Epithelial cell of prostate (primary cell): Measurements from ENCODE around the gene RPEL1.
"Not testable (repeated sequence)": the region's sequence is repeated elsewhere in the genome, so short reads cannot be mapped to it uniquely, and the experiment has no call there.

Experiments
- DNase-seq: peaks from one replicate; pipeline ENCODE4 v3.0.0-alpha.2; 2011; ENCODE audit warnings: low read depth, low spot score
- H3K27ac ChIP-seq: fragments of 450-650 bp; 2 replicates; pipeline ENCODE4 v1.5.1; 2017; ENCODE audit warnings: mild to moderate bottlenecking

Gene RPEL1

GRCh38 chr10:103232131-103232673, 13.5 kb upstream of the RPEL1 start:
- peak overlapping the region; percentile 95 for H3K27ac ChIP-seq
- DNase-seq: no peak

- no peak for DNase-seq
- peak overlapping the region; percentile 95 for H3K27ac ChIP-seq
These were observed 12.8 kb upstream of the RPEL1 start for GRCh38 chr10:103232772-103233488.

DNA sequence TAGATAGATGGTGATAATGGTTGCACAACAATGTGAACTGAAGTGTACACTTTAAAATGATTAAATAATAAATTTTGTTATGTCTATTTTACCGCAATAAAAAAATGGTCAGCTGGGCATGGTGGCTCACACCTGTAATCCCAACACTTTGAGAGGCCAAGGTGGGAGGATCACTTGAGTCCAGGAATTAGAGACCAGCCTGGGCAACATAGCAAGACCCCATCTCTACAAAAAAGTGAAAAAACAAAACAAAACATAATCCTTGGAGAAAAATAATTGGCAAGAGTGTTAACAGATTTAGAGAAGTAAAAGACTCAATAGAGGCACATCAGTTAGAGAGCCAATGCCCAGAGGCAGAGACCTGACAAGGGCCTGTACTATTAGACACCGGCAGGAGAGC, 9.9 kb upstream of the RPEL1 start:
- no peak overlapping the region for H3K27ac ChIP-seq
- no peak for DNase-seq

DNA sequence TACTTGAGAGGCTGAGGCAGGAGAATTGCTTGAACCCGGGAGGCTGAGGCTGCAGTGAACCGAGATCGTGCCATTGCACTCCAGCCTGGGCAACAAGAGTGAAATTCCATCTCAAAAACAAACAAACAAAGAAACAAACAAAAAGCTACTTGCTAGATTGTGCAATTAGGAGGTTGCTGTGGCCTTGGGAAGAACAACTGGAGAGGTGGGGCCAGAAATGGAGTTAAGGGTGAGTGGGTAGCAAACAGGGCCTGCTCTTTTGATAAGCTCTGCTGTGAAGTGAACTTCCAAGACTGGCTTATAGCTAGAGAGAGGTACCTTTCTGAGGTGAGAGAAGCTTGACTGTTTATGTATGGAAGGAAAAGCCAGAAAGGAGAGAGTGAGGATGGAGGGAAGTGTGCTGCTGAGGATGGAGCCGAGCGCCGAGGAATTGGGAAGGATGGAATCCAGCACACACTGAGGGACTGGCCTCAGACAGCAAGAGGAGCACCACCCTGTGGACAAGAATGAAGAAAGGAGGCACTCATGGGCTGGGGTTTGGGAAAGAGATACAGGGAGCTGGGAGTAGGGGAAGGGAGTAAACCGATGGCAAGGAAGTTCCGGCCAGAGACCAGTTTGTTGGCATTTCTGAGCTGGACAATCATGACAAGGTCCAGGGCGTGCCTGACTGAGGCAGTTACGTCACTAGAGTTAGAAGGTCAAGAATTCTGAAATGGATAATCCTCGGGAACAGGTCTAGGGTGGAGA, 7.0 kb upstream of the RPEL1 start:
- H3K27ac ChIP-seq: peak overlapping the region; percentile 98
- peak; percentile 70 for DNase-seq

GRCh38 chr10:103241262-103242011, 4.2 kb upstream of the RPEL1 start:
- H3K27ac ChIP-seq: peak overlapping the region; percentile 98
- DNase-seq: peak; percentile 93

GRCh38 chr10:103244666-103245271, 918 bp upstream of the RPEL1 start:
- no peak overlapping the region for H3K27ac ChIP-seq
- no peak for DNase-seq

DNA sequence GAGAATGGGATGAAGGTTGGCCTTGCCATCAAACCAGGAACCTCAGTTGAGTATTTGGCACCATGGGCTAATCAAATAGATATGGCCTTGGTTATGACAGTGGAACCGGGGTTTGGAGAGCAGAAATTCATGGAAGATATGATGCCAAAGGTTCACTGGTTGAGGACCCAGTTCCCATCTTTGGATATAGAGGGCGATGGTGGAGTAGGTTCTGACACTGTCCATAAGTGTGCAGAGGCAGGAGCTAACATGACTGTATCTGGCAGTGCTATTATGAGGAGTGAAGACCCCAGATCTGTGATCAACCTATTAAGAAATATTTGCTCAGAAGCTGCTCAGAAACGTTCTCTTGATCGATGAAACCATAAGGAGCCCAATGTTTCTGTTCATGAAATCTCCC, 637 bp downstream of the RPEL1 start:
- DNase-seq: no peak
- no peak overlapping the region for H3K27ac ChIP-seq

DNA sequence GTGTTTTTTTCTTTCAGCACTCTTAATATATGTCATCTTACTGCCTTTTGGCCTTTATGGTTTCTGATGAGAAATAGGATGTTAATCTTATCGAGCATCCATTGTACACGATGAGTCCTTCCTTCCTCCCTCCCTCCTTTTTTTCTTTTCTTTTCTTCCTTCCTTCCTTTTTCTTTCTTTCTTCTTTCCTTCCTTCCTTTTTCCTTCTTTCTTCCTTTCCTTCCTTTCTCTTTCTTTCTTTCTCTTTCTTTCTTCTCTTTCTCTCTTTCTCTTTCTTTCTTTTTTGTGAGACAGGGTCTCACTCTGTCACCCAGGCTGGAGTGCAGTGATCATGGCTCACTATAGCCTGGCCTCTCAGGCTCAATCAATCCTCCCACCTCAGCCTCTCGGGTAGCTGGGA, 8.4 kb downstream of the RPEL1 start:
- H3K27ac ChIP-seq: no peak overlapping the region
- no peak for DNase-seq

GRCh38 chr10:103254538-103255325, 9.0 kb downstream of the RPEL1 start:
- no peak overlapping the region for H3K27ac ChIP-seq
- DNase-seq: no peak

- DNase-seq: no peak
- H3K27ac ChIP-seq: no peak overlapping the region
These were observed 10.9 kb downstream of the RPEL1 start for GRCh38 chr10:103256613-103257012.

DNA sequence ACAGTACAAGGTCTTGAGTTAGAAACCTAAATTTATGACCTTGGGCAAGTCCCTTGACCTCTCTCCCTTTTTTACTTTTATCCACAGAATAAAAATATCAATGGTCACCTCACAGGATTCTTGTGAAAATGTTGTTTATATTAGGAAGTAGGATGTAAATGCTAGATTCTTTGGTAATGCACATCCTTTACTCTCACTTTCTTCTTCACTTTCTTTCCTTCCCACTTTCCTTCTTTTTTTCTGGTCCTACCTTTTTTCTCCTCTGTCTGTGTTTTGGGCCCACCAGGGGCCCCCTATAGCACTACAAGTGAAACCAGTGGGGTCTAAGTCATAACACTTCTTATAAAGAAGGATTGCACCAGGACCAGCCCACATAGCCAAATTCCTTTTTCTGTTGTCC, 12.1 kb downstream of the RPEL1 start:
- no peak for DNase-seq
- no peak overlapping the region for H3K27ac ChIP-seq

GRCh38 chr10:103258928-103259327, 13.2 kb downstream of the RPEL1 start:
- not testable (repeated sequence) for DNase-seq, H3K27ac ChIP-seq

GRCh38 chr10:103259989-103260388, 14.3 kb downstream of the RPEL1 start:
- no peak for DNase-seq
- H3K27ac ChIP-seq: no peak overlapping the region

- no peak for DNase-seq
- no peak overlapping the region for H3K27ac ChIP-seq
These were observed 16.5 kb downstream of the RPEL1 start for GRCh38 chr10:103262229-103262628.

- DNase-seq: no peak
- no peak overlapping the region for H3K27ac ChIP-seq
These were observed 20.1 kb downstream of the RPEL1 start for GRCh38 chr10:103265717-103266329.

- no peak overlapping the region for H3K27ac ChIP-seq
- DNase-seq: peak; percentile 77
These were observed 27.4 kb downstream of the RPEL1 start for GRCh38 chr10:103273041-103273441.

- H3K27ac ChIP-seq: no peak overlapping the region
- no peak for DNase-seq
These were observed 30.7 kb downstream of the RPEL1 start for GRCh38 chr10:103276251-103276895.

DNA sequence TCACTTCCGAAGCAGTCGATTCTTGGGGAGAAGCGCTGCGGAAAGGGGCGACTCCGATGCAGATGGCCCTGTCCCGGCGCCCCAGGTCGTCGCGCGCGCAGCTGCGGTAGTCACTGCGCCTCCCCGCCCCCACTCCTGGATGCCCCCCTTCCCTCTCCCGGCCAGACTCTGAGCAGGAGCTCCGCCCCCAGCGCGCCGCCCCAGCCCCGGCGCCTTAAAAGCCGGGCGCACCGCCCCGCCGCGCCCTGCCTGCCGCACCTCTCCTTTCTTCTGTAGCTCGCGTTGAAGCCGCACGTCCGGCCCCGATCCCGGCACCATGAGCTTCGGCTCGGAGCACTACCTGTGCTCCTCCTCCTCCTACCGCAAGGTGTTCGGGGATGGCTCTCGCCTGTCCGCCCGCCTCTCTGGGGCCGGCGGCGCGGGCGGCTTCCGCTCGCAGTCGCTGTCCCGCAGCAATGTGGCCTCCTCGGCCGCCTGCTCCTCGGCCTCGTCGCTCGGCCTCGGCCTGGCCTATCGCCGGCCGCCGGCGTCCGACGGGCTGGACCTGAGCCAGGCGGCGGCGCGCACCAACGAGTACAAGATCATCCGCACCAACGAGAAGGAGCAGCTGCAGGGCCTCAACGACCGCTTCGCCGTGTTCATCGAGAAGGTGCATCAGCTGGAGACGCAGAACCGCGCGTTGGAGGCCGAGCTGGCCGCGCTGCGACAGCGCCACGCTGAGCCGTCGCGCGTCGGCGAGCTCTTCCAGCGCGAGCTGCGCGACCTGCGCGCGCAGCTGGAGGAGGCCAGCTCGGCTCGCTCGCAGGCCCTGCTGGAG, 31.4 kb downstream of the RPEL1 start, which contains the start of gene INA:
INA (plus strand) TSS at position 243 of the 817 bp plus-strand sequence; CDS start at position 317, 74 bp downstream.
- DNase-seq: no peak
- no peak within 1 kb of the TSS for H3K27ac ChIP-seq
